GM12878 (cell line): ENCODE results near the gene CXCL6. TPM values are rescaled to one million over a fixed set of nuclear protein-coding genes. Genes with fewer than 3 reads are reported as not detected.
A peak's percentile ranks its signal among the peaks of the same experiment; 100 is the strongest.

ENCODE experiments used
- ATAC-seq: fragments of 200-7000 bp; cut with Tn5 transposase; 3 replicates; pipeline ENCODE4 v1.9.1; 2020; ENCODE audit warnings: mild to moderate bottlenecking, moderate library complexity
- BruUV-seq: library from RNA; stranded (reverse); fragments of 400-500 nt; replicated peaks from 2 replicates; lab custom pipeline; 2021; lab: Mats Ljungman, UMichigan
- CTCF ChIA-PET: fragments of 300-600 bp; sonication (Branson Sonifier 250); formaldehyde crosslinking; extraction: SDS; loops from one replicate; lab custom pipeline; 2021; ENCODE audit warnings: inconsistent platforms; lab: Yijun Ruan, JAX
- POLR2A ChIA-PET: fragments of 350-600 bp; formaldehyde crosslinking; extraction: SDS; loops from one replicate; lab custom pipeline; 2021; ENCODE audit warnings: inconsistent platforms; lab: Charles Lee
- RAD21 ChIA-PET: fragments of 300-600 bp; sonication (Branson Sonifier 250); formaldehyde crosslinking; loops from one replicate; lab custom pipeline; 2023; ENCODE audit warnings: antibody characterized with exemption; ENCODE audit not compliant: unreplicated experiment; lab: Charles Lee
- SMC1A ChIA-PET: fragments of 300-600 bp; sonication (Branson Sonifier 250); formaldehyde crosslinking; loops from one replicate; lab custom pipeline; 2023; ENCODE audit not compliant: unreplicated experiment, uncharacterized antibody; lab: Charles Lee
- DNase-seq: peaks from one replicate; pipeline ENCODE4 v3.0.0-alpha.2; 2011; ENCODE audit warnings: low read depth, low spot score
- FAIRE-seq: peaks from 3 replicates; lab custom pipeline; 2011; peaks lifted over from hg19 to GRCh38; lab: Jason Lieb, UNC
- H2AFZ ChIP-seq: 2 replicates; pipeline ENCODE4 v1.6.0; 2011; ENCODE audit warnings: low read depth, low read length, control low read depth; ENCODE audit not compliant: control insufficient read depth
- H3K27ac ChIP-seq: 2 replicates; pipeline ENCODE4 v1.5.1; 2011; ENCODE audit warnings: control low read depth; ENCODE audit not compliant: control insufficient read depth, insufficient read depth
- H3K27me3 ChIP-seq, 2 experiments: replicated peaks in 1 of 2; 2 replicates each; pipeline versions ENCODE4 v1.6.0 to v1.6.1; 2011; ENCODE audit warnings: low read length in 1 of 2; ENCODE audit not compliant: control insufficient read depth in 2 of 2, insufficient read depth in 2 of 2
- H3K36me3 ChIP-seq, 2 experiments: 2 replicates each; pipeline ENCODE4 v1.5.1; 2011; ENCODE audit warnings: low read length in 1 of 2; ENCODE audit not compliant: control insufficient read depth in 2 of 2, insufficient read depth in 2 of 2
- H3K4me1 ChIP-seq: 2 replicates; pipeline ENCODE4 v1.6.1; 2011; ENCODE audit warnings: mild to moderate bottlenecking, low read length, moderate library complexity, mixed read lengths; ENCODE audit not compliant: control insufficient read depth, insufficient read depth
- H3K4me2 ChIP-seq: 2 replicates; pipeline ENCODE4 v1.6.0; 2011; ENCODE audit warnings: control low read depth; ENCODE audit not compliant: control insufficient read depth, insufficient read depth
- H3K4me3 ChIP-seq: fragments of 200-600 bp; sonication (generic); 2 replicates; pipeline ENCODE4 v1.5.1; 2016
- H3K79me2 ChIP-seq: 2 replicates; pipeline ENCODE4 v1.6.0; 2011; ENCODE audit warnings: low read length; ENCODE audit not compliant: control insufficient read depth, insufficient read depth
- H3K9ac ChIP-seq: 2 replicates; pipeline ENCODE4 v1.8.0; 2011; ENCODE audit warnings: low read length, control low read depth, mixed read lengths; ENCODE audit not compliant: control insufficient read depth, insufficient read depth
- H3K9me3 ChIP-seq: replicated peaks from 3 replicates; pipeline ENCODE4 v1.5.1; 2011; ENCODE audit warnings: mild to moderate bottlenecking, low read length; ENCODE audit not compliant: control insufficient read depth, insufficient read depth
- H4K20me1 ChIP-seq: 2 replicates; pipeline ENCODE4 v1.6.0; 2011; ENCODE audit not compliant: control insufficient read depth, insufficient read depth
- CEBPB ChIP-seq, 2 experiments: fragments of 150-350 bp in 1 of 2; IDR thresholded peaks; 2 replicates each; pipeline ENCODE4 v1.6.1; 2012 to 2014; ENCODE audit warnings: low read depth in 2 of 2, low read length in 2 of 2, borderline replicate concordance in 1 of 2, inconsistent platforms in 1 of 2
- MYB ChIP-seq: fragments of 150-350 bp; IDR thresholded peaks from 2 replicates; pipeline ENCODE4 v1.6.1; 2014; ENCODE audit warnings: mild to moderate bottlenecking, low read depth, low read length, borderline replicate concordance
- NFXL1 ChIP-seq: fragments of 450-650 bp; IDR thresholded peaks from 2 replicates; pipeline ENCODE4 v1.6.1; 2017; ENCODE audit warnings: antibody characterized with exemption, mild to moderate bottlenecking, borderline replicate concordance
- STAT1 ChIP-seq: fragments of 450-650 bp; conservative IDR thresholded peaks from 2 replicates; pipeline ENCODE4 v1.6.1; 2014; ENCODE audit warnings: antibody characterized with exemption, mild to moderate bottlenecking
- SUPT20H ChIP-seq: IDR thresholded peaks from 2 replicates; pipeline ENCODE4 v1.6.1; 2011; ENCODE audit warnings: low read depth, mild to moderate bottlenecking, low read length, moderate library complexity, borderline replicate concordance; ENCODE audit not compliant: control insufficient read depth
- TCF12 ChIP-seq: IDR thresholded peaks from 2 replicates; pipeline ENCODE4 v1.6.1; 2011; ENCODE audit warnings: low read depth, mild to moderate bottlenecking, low read length
- ZBED1 ChIP-seq: IDR thresholded peaks from 2 replicates; pipeline ENCODE4 v1.6.1; 2016; ENCODE audit warnings: borderline replicate concordance
- WGBS: methylation state at CpG from one replicate; pipeline ENCODE4 v1.1.6; 2016; ENCODE audit warnings: low lambda C conversion rate; ENCODE audit not compliant: insufficient replicate concordance, insufficient coverage; ENCODE audit errors: missing lambda C conversion rate; 5-methylcytosine and 5-hydroxymethylcytosine counted together
- in situ Hi-C: fragments of 300-500 bp; cut with MboI; formaldehyde crosslinking; loops from 9 replicates; pipeline ENCODE4 v1.14.3; 2018; ENCODE audit warnings: mixed read lengths
- intact Hi-C: fragments of 100-400 bp; cut with micrococcal nuclease; formaldehyde crosslinking; loops from one replicate; pipeline ENCODE4 v1.14.2; 2022; ENCODE audit not compliant: unreplicated experiment
- polyA plus RNA-seq, 11 experiments: library from polyadenylated mRNA; depleted of rRNA in 4 of 11; unstranded in 6 of 11; stranded (reverse) in 5 of 11; fragments of >200 nt; fragmentation: Nextera tagmentation in 4 of 11; fragmentation: Illumina TruSeq in 1 of 11; extraction: Ambion mirVana in 4 of 11; extraction: Trizol in 1 of 11; gene quantifications; 1 replicate in 1 of 11; 2 replicates in 10 of 11; pipeline versions ENCODE4 v1.2.1 to v1.2.3, GENCODE V29; 2011 to 2016; ENCODE audit warnings: inconsistent platforms in 2 of 11, missing spikeins in 2 of 11, low read depth in 1 of 11
- total RNA-seq, 4 experiments: library from RNA; depleted of rRNA in 3 of 4; stranded (reverse); fragments of >200 nt in 3 of 4; fragmentation: Illumina TruSeq in 1 of 4; extraction: Trizol in 1 of 4; gene quantifications; 2 replicates each; pipeline versions ENCODE4 v1.2.1 to v1.2.3, GENCODE V29; 2013 to 2021
- TF ChIP-seq, protein P1 (sequence below): IDR thresholded peaks from 2 replicates; pipeline ENCODE4 v1.6.1; 2012; ENCODE audit warnings: mild to moderate bottlenecking, low read depth, low read length
- TF ChIP-seq, protein P2 (sequence below): fragments of 450-650 bp; formaldehyde crosslinking; IDR thresholded peaks from 2 replicates; pipeline ENCODE4 v1.4.0; 2022; ENCODE audit warnings: mild to moderate bottlenecking, moderate library complexity

The CXCL6 gene
- total and polyA plus RNA-seq, 10 of the 15 experiments (the other 5 are each of a cell fraction or from before 2014, with no cell fraction given): not detected

DNA sequence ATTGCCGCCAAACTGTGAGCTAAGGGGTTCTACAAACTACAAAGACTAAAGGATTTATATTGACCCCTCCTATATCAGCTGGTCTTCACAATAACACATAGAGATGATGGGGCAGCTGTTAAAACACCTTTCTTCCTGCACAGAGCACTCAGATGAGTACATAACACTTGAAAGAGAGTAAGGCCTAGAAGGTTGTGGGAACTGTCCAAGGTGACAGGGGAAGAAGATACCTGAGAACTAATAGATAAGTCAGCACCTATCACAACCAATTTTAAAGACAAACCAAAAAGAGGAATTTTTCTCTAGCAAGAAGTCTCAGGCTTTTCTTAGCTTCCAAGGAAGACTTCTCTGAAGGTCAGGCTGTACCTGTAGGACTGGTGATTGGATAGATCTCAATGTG lies 19.1 kb upstream of the CXCL6 start:
- BruUV-seq: no TSS peak
- Histone ChIP-seq H3K79me2 (no peaks in the 10 kb centered on the region), H3K4me1 (no peaks in the 10 kb centered on the region), H3K36me3 (no peaks in the 10 kb centered on the region), H3K4me2 (no peak overlapping the region), H3K27ac (no peak overlapping the region), H3K9ac (no peak overlapping the region), H4K20me1 (no peaks in the 10 kb centered on the region), H3K27me3 (no peaks in the 10 kb centered on the region), H2AFZ (no peak overlapping the region), H3K4me3 (no peak overlapping the region), H3K9me3 (no peaks in the 10 kb centered on the region)
- DNase-seq (no peak), ATAC-seq (no peak), FAIRE-seq (no peak)
- in situ Hi-C loops: no loop called here
- intact Hi-C loops: no loop called here
- ChIA-PET SMC1A (no interaction called here), RAD21 (no interaction called here), POLR2A (no interaction called here), CTCF (no interaction called here)
- TF ChIP-seq SUPT20H: no peak
- TF ChIP-seq, protein P1, sequence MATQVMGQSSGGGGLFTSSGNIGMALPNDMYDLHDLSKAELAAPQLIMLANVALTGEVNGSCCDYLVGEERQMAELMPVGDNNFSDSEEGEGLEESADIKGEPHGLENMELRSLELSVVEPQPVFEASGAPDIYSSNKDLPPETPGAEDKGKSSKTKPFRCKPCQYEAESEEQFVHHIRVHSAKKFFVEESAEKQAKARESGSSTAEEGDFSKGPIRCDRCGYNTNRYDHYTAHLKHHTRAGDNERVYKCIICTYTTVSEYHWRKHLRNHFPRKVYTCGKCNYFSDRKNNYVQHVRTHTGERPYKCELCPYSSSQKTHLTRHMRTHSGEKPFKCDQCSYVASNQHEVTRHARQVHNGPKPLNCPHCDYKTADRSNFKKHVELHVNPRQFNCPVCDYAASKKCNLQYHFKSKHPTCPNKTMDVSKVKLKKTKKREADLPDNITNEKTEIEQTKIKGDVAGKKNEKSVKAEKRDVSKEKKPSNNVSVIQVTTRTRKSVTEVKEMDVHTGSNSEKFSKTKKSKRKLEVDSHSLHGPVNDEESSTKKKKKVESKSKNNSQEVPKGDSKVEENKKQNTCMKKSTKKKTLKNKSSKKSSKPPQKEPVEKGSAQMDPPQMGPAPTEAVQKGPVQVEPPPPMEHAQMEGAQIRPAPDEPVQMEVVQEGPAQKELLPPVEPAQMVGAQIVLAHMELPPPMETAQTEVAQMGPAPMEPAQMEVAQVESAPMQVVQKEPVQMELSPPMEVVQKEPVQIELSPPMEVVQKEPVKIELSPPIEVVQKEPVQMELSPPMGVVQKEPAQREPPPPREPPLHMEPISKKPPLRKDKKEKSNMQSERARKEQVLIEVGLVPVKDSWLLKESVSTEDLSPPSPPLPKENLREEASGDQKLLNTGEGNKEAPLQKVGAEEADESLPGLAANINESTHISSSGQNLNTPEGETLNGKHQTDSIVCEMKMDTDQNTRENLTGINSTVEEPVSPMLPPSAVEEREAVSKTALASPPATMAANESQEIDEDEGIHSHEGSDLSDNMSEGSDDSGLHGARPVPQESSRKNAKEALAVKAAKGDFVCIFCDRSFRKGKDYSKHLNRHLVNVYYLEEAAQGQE: peak; percentile 54; the same call in 1 of the 2 replicates
- 29% methylated on average over 1 of the region's 1 CpG for WGBS

DNA sequence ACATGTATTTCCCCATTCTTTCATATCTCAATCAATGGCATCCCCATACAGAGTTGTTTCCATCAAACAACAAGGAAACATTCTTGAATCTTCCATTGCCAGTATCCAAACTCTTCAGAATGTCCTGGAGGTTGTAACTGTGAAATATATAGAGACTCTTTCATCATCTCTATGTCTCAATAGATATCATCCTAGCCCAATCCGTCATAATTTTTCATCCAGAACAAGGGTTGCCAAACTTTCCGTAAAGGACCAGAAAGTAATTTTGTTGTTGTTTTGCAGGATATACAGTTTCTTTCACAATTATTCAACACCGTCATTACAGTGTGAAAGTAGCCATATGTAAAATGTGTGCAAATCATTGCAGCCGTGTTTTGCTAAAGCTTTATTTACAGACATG lies 15.2 kb upstream of the CXCL6 start:
- ATAC-seq (no peak), DNase-seq (no peak), FAIRE-seq (no peak)
- Histone ChIP-seq H3K4me3 (no peak overlapping the region), H2AFZ (no peak overlapping the region), H3K27ac (no peak overlapping the region), H3K9ac (no peak overlapping the region), H3K36me3 (no peaks in the 10 kb centered on the region), H3K27me3 (no peaks in the 10 kb centered on the region), H3K79me2 (no peaks in the 10 kb centered on the region), H3K4me1 (no peaks in the 10 kb centered on the region), H4K20me1 (no peaks in the 10 kb centered on the region), H3K4me2 (no peak overlapping the region), H3K9me3 (no peaks in the 10 kb centered on the region)
- intact Hi-C loops (no loop called here), in situ Hi-C loops (no loop called here)
- WGBS: 68% methylated on average over 4 of the region's 4 CpGs
- SMC1A ChIA-PET: interaction anchor here (0.6 kb wide), 1 partner anchor 513 kb away, joined by 3 read pairs; no protein-coding TSS in a partner anchor
- POLR2A ChIA-PET: no interaction called here
- no TSS peak for BruUV-seq
- CTCF ChIA-PET: interaction anchor here (1.3 kb wide), 1 partner anchor 41 kb away, joined by 4 read pairs; no protein-coding TSS in a partner anchor
- RAD21 ChIA-PET: no interaction called here
- TF ChIP-seq, protein P2, sequence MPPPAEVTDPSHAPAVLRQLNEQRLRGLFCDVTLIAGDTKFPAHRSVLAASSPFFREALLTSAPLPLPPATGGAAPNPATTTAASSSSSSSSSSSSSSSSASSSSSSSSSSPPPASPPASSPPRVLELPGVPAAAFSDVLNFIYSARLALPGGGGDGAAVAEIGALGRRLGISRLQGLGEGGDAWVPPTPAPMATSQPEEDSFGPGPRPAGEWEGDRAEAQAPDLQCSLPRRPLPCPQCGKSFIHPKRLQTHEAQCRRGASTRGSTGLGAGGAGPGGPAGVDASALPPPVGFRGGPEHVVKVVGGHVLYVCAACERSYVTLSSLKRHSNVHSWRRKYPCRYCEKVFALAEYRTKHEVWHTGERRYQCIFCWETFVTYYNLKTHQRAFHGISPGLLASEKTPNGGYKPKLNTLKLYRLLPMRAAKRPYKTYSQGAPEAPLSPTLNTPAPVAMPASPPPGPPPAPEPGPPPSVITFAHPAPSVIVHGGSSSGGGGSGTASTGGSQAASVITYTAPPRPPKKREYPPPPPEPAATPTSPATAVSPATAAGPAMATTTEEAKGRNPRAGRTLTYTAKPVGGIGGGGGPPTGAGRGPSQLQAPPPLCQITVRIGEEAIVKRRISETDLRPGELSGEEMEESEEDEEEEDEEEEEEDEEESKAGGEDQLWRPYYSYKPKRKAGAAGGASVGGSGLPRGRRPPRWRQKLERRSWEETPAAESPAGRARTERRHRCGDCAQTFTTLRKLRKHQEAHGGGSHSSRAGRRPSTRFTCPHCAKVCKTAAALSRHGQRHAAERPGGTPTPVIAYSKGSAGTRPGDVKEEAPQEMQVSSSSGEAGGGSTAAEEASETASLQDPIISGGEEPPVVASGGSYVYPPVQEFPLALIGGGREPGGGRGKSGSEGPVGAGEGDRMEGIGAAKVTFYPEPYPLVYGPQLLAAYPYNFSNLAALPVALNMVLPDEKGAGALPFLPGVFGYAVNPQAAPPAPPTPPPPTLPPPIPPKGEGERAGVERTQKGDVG (CRISPR knock-in tag): no peak
- no peak for TF ChIP-seq MYB
- no peak for TF ChIP-seq NFXL1
- no peak for TF ChIP-seq STAT1
- TF ChIP-seq CEBPB (IDR thresholded peaks at IDR 0.05; ENCODE audit: borderline replicate concordance in 1 of 2, low read depth in 2 of 2, low read length in 2 of 2): no peak
- no peak for TF ChIP-seq ZBED1
- no peak for TF ChIP-seq TCF12
